Measurements from ENCODE around the gene UBE2E2. TPM values are rescaled to one million over a fixed set of nuclear protein-coding genes. Genes with fewer than 3 reads are reported as not detected.

UBE2E2 gene
- 32.7 and 33.7 TPM in 2 replicates for total RNA-seq

DNA sequence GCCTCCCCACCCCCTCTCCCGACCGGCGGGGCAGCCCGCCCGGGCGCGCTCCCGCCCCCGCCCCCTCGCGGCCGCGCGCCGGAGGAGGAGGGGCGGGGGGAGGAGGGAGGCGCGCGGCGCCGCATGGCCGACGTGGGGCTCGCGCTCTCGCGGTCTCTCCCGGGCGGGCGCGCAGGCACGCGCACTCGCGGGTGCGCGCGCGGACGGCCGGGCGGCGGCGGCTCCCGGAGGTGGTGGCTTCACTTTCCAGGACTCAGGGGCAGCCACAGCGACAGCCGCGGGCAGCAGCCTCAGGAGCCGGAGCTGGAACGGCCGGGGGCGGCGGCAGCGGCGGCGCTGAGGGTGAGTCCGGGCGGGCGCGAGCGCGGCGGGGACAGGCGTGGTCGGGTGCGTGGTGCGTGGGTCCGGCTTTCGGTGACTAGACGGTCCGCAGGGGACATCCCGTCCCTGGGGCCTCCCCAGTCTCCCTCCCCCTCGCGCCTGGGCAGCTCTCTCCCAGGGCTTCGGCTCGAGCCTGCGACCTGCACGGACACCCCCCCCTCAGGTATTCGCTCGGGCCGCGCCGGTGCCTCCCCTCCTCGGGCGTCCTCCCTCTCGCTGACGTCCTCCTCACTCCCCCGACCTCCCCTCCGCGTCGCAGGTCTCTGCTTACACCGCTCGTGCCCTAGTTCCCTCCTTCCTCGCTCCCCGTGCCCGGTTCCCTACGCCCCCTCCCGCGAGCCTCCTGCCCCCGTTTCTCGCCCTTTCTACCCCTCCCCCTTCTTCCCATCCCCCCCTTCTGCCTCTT, at the start of gene UBE2E2:
UBE2E2 (plus strand) TSS at position 407 of the 787 bp plus-strand sequence.

Measured in smooth muscle cell of bladder (primary cell).